CD4-positive, CD25-positive, alpha-beta regulatory T cell (primary cell): ENCODE measurements around the gene HGD. TPM values are rescaled to one million over a fixed set of nuclear protein-coding genes. Genes with fewer than 3 reads are reported as not detected.

Experiments used
- ATAC-seq, 2 donors: fragments of 150-1000 bp; cut with Tn5 transposase; one replicate each; pipeline ENCODE4 v1.10.0; 2021; ENCODE audit warnings: low read depth in 2 of 2, moderate number of reproducible peaks in 2 of 2, moderate library complexity in 1 of 2
- DNase-seq, 3 donors: peaks; one replicate each; pipeline versions ENCODE4 v3.0.0 to v3.0.0-alpha.2; 2012 to 2022; ENCODE audit warnings: mixed read lengths in 1 of 3
- H3K27ac ChIP-seq: one replicate; pipeline ENCODE4 v1.7.0; 2013; ENCODE audit warnings: mild to moderate bottlenecking, low read length; ENCODE audit not compliant: insufficient read depth, poor library complexity, severe bottlenecking
- H3K27me3 ChIP-seq: one replicate; pipeline ENCODE4 v1.7.0; 2013; ENCODE audit warnings: low read length; ENCODE audit not compliant: control insufficient read depth, insufficient read depth
- H3K36me3 ChIP-seq: one replicate; pipeline ENCODE4 v1.7.0; 2013; ENCODE audit warnings: mild to moderate bottlenecking, low read length, moderate library complexity; ENCODE audit not compliant: control insufficient read depth, insufficient read depth
- H3K4me1 ChIP-seq: 2 replicates; pipeline ENCODE4 v1.7.0; 2013; ENCODE audit warnings: mild to moderate bottlenecking, low read length; ENCODE audit not compliant: insufficient read depth, control insufficient read depth, poor library complexity, severe bottlenecking
- H3K4me3 ChIP-seq: one replicate; pipeline ENCODE4 v1.7.0; 2013; ENCODE audit warnings: low read depth, mild to moderate bottlenecking, low read length, moderate library complexity
- H3K9me3 ChIP-seq, 2 experiments: 1 replicate in 1 of 2; 2 replicates in 1 of 2; pipeline ENCODE4 v1.7.0; 2013; ENCODE audit warnings: low read length in 2 of 2, mild to moderate bottlenecking in 1 of 2, moderate library complexity in 1 of 2; ENCODE audit not compliant: control insufficient read depth in 2 of 2
- H3K27ac Mint-ChIP-seq, 3 donors: one replicate each; pipeline ENCODE4 v1.8.0; 2020 to 2022; ENCODE audit warnings: mild to moderate bottlenecking in 3 of 3, mixed read lengths in 3 of 3, moderate library complexity in 2 of 3
- H3K27me3 Mint-ChIP-seq: one replicate; pipeline ENCODE4 v1.8.0; 2022; ENCODE audit warnings: mild to moderate bottlenecking, mixed read lengths
- H3K36me3 Mint-ChIP-seq: one replicate; pipeline ENCODE4 v1.8.0; 2020; ENCODE audit warnings: mixed read lengths
- H3K4me1 Mint-ChIP-seq, 4 donors: one replicate each; pipeline ENCODE4 v1.8.0; 2020 to 2022; ENCODE audit warnings: mixed read lengths in 4 of 4, mild to moderate bottlenecking in 1 of 4
- H3K4me3 Mint-ChIP-seq, 4 donors: one replicate each; pipeline ENCODE4 v1.8.0; 2020 to 2022; ENCODE audit warnings: mild to moderate bottlenecking in 4 of 4, mixed read lengths in 4 of 4, moderate library complexity in 3 of 4
- H3K9me3 Mint-ChIP-seq, 7 donors: one replicate each; pipeline ENCODE4 v1.8.0; 2020 to 2022; ENCODE audit warnings: mixed read lengths in 7 of 7, mild to moderate bottlenecking in 3 of 7, moderate library complexity in 2 of 7
- polyA plus RNA-seq, 4 donors: library from polyadenylated mRNA; unstranded; fragments of 300-500 nt; fragmentation: Illumina TruSeq; gene quantifications; one replicate each; pipeline ENCODE4 v1.2.3, GENCODE V29; 2021
- total RNA-seq: library from RNA; stranded (reverse); gene quantifications from one replicate; pipeline ENCODE4 v1.2.3, GENCODE V29; 2022

The HGD gene
- total and polyA plus RNA-seq, 5 donors from 2014 or later: 0.25 to 4.7 TPM; not detected in 3

GRCh38 chr3:120659834-120660233, 22.2 kb downstream of the HGD start:
- DNase-seq (no peak), ATAC-seq (no peak)
- Mint-ChIP-seq H3K36me3 (no peaks in the 10 kb centered on the region), H3K4me3 (no peak overlapping the region), H3K27me3 (peaks cover 12% of the 10 kb centered on the region), H3K4me1 (peaks cover 0 to 2% (median 0%) of the 10 kb centered on the region in 4 donors), H3K9me3 (peaks cover 0 to 10% (median 0%) of the 10 kb centered on the region in 7 donors), H3K27ac (peak overlapping the region in 1 of 3 donors; percentile 19)
- Histone ChIP-seq H3K27ac (no peak overlapping the region), H3K4me1 (no peaks in the 10 kb centered on the region), H3K27me3 (no peaks in the 10 kb centered on the region), H3K9me3 (no peaks in the 10 kb centered on the region), H3K36me3 (no peaks in the 10 kb centered on the region), H3K4me3 (no peak overlapping the region)

DNA sequence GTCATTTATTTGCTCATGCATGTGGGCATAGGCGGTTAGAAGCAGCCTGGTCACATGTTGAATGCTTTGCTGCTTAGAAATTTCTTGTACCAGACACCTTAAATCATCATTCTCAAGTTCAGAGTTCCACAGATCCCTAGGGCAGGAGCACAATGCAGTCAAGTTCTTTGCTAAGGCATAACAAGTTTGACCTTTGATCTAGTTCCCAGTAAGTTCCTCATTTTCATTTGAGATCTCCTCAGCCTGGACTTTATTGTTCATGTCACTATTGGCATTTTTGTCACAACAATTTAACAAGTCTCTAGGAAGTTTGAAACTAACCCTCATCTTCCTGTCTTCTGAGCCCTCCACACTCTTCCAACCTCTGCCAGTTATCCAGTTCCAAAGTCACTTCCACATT, 22.8 kb downstream of the HGD start:
- no peak overlapping the region for H3K27ac ChIP-seq
- no peak overlapping the region for H3K4me3 ChIP-seq
- H3K36me3 ChIP-seq: no peaks in the 10 kb centered on the region
- DNase-seq (no peak), ATAC-seq (no peak)
- H3K36me3 Mint-ChIP-seq: peaks cover 3% of the 10 kb centered on the region
- H3K9me3 ChIP-seq: no peaks in the 10 kb centered on the region
- peak overlapping the region in 1 of 3 donors; percentile 19 for H3K27ac Mint-ChIP-seq
- peaks cover 0 to 10% (median 0%) of the 10 kb centered on the region in 7 donors for H3K9me3 Mint-ChIP-seq
- H3K4me1 ChIP-seq: no peaks in the 10 kb centered on the region
- peaks cover 0 to 2% (median 0%) of the 10 kb centered on the region in 4 donors for H3K4me1 Mint-ChIP-seq
- H3K27me3 Mint-ChIP-seq: peaks cover 11% of the 10 kb centered on the region
- no peaks in the 10 kb centered on the region for H3K27me3 ChIP-seq
- no peak overlapping the region for H3K4me3 Mint-ChIP-seq

GRCh38 chr3:120652896-120653545, 29.0 kb downstream of the HGD start:
- H3K4me3 Mint-ChIP-seq: no peak overlapping the region
- H3K4me1 Mint-ChIP-seq: peaks cover 0 to 5% (median 0%) of the 10 kb centered on the region in 4 donors
- H3K36me3 Mint-ChIP-seq: peaks cover 4% of the 10 kb centered on the region
- Histone ChIP-seq H3K4me3 (no peak overlapping the region), H3K4me1 (no peaks in the 10 kb centered on the region), H3K36me3 (no peaks in the 10 kb centered on the region), H3K27me3 (no peaks in the 10 kb centered on the region), H3K9me3 (no peaks in the 10 kb centered on the region), H3K27ac (no peak overlapping the region)
- DNase-seq (no peak), ATAC-seq (no peak)
- H3K27ac Mint-ChIP-seq: peak overlapping the region in 1 of 3 donors; percentile 38
- no peaks in the 10 kb centered on the region for H3K27me3 Mint-ChIP-seq
- peaks cover 0 to 3% (median 0%) of the 10 kb centered on the region in 7 donors for H3K9me3 Mint-ChIP-seq

- no peak for ATAC-seq
- H3K9me3 Mint-ChIP-seq: peaks cover 0 to 3% (median 0%) of the 10 kb centered on the region in 7 donors
These were observed 29.8 kb downstream of the HGD start for GRCh38 chr3:120652281-120652680.

GRCh38 chr3:120650311-120650710, 31.7 kb downstream of the HGD start:
- no peak overlapping the region for H3K27ac Mint-ChIP-seq
- no peak overlapping the region for H3K4me3 Mint-ChIP-seq
- no peak overlapping the region for H3K27ac ChIP-seq
- H3K4me1 ChIP-seq: no peaks in the 10 kb centered on the region
- H3K4me1 Mint-ChIP-seq: peaks cover 0 to 5% (median 0%) of the 10 kb centered on the region in 4 donors
- no peak overlapping the region for H3K4me3 ChIP-seq
- H3K27me3 Mint-ChIP-seq: peaks cover 5% of the 10 kb centered on the region
- no peaks in the 10 kb centered on the region for H3K9me3 ChIP-seq
- DNase-seq (no peak), ATAC-seq (no peak)
- H3K9me3 Mint-ChIP-seq: no peaks in the 10 kb centered on the region
- H3K36me3 ChIP-seq: no peaks in the 10 kb centered on the region
- peaks cover 5% of the 10 kb centered on the region for H3K27me3 ChIP-seq
- peaks cover 4% of the 10 kb centered on the region for H3K36me3 Mint-ChIP-seq

More at GRCh38 chr3:120652281-120652680, 29.8 kb downstream of the HGD start:
- H3K4me3 ChIP-seq: no peak overlapping the region
- H3K4me1 Mint-ChIP-seq: peaks cover 0 to 5% (median 0%) of the 10 kb centered on the region in 4 donors
- H3K27me3 Mint-ChIP-seq: no peaks in the 10 kb centered on the region
- H3K4me1 ChIP-seq: no peaks in the 10 kb centered on the region
- H3K27ac Mint-ChIP-seq: no peak overlapping the region
- peaks cover 4% of the 10 kb centered on the region for H3K36me3 Mint-ChIP-seq
- H3K4me3 Mint-ChIP-seq: no peak overlapping the region
- H3K27ac ChIP-seq: no peak overlapping the region
- H3K9me3 ChIP-seq: no peaks in the 10 kb centered on the region
- DNase-seq: no peak
- H3K36me3 ChIP-seq: no peaks in the 10 kb centered on the region
- H3K27me3 ChIP-seq: no peaks in the 10 kb centered on the region

GRCh38 chr3:120649830-120650233, 32.2 kb downstream of the HGD start:
- no peak overlapping the region for H3K4me3 Mint-ChIP-seq
- H3K36me3 Mint-ChIP-seq: peaks cover 4% of the 10 kb centered on the region
- Histone ChIP-seq H3K4me3 (no peak overlapping the region), H3K27ac (no peak overlapping the region), H3K9me3 (no peaks in the 10 kb centered on the region), H3K36me3 (no peaks in the 10 kb centered on the region), H3K27me3 (peaks cover 5% of the 10 kb centered on the region), H3K4me1 (no peaks in the 10 kb centered on the region)
- no peaks in the 10 kb centered on the region for H3K9me3 Mint-ChIP-seq
- H3K27me3 Mint-ChIP-seq: peaks cover 5% of the 10 kb centered on the region
- H3K27ac Mint-ChIP-seq: peak overlapping the region in 1 of 3 donors; percentile 39
- no peak for DNase-seq
- peaks cover 0 to 5% (median 0%) of the 10 kb centered on the region in 4 donors for H3K4me1 Mint-ChIP-seq
- ATAC-seq: no peak

- Mint-ChIP-seq H3K27ac (no peak overlapping the region), H3K36me3 (no peaks in the 10 kb centered on the region), H3K4me1 (peaks cover 0 to 5% (median 0%) of the 10 kb centered on the region in 4 donors), H3K9me3 (peaks cover 0 to 2% (median 0%) of the 10 kb centered on the region in 7 donors), H3K4me3 (no peak overlapping the region), H3K27me3 (peaks cover 5% of the 10 kb centered on the region)
- no peaks in the 10 kb centered on the region for H3K9me3 ChIP-seq
- H3K27me3 ChIP-seq: peaks cover 5% of the 10 kb centered on the region
- H3K4me1 ChIP-seq: no peaks in the 10 kb centered on the region
- no peak overlapping the region for H3K27ac ChIP-seq
- no peak for ATAC-seq
- no peak for DNase-seq
- H3K4me3 ChIP-seq: no peak overlapping the region
- H3K36me3 ChIP-seq: no peaks in the 10 kb centered on the region
These were observed 33.7 kb downstream of the HGD start for GRCh38 chr3:120648290-120648689.
